ENCODE results near the gene ZSWIM9.

DNA sequence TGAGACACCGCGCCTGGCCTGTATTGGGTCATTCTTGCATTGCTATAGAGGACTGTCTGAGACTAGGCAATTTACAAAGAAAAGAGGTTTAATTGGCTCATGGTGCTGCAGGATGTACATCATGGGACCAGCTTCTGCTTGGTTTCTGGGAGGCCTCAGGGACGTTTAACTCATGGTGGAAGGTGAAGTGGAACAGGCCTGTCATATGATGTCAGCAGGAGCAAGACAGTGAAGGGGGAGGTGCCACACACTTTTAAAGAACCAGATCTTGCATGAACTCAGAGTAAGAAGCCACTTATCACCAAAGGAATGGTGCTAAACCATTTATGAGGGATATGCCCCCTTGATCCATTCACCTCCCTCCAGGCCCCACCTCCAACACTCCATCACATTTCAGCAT, 66.6 kb downstream of the ZSWIM9 start:
- TF ChIP-seq POLR2A (IDR thresholded peaks at IDR 0.05; ENCODE audit: low read length) (no peak), GATA1 (IDR thresholded peaks at IDR 0.05; ENCODE audit: low read depth, low read length) (no peak)

Measured in erythroblast (primary cell).